H1 (cell line): ENCODE measurements around the gene BEAN1.

Experiments used
- CTCF ChIP-seq, 3 experiments: IDR thresholded peaks; 1 replicate in 2 of 3; 2 replicates in 1 of 3; pipeline versions ENCODE4 v1.5.1 to v1.6.1; 2011; ENCODE audit warnings: low read length in 3 of 3, mild to moderate bottlenecking in 3 of 3, inconsistent platforms in 2 of 3, low read depth in 1 of 3, moderate library complexity in 1 of 3; ENCODE audit not compliant: insufficient read depth in 1 of 3; ENCODE audit errors: control extremely low read depth in 1 of 3
- EP300 ChIP-seq, 2 experiments: IDR thresholded peaks; 1 replicate in 1 of 2; 2 replicates in 1 of 2; pipeline ENCODE4 v1.6.1; 2011 to 2012; ENCODE audit warnings: low read depth in 2 of 2, low read length in 2 of 2, mild to moderate bottlenecking in 2 of 2, borderline replicate concordance in 1 of 2, inconsistent platforms in 1 of 2, moderate library complexity in 1 of 2
- SRF ChIP-seq: IDR thresholded peaks from 2 replicates; pipeline ENCODE4 v1.6.1; 2011; ENCODE audit warnings: mild to moderate bottlenecking, low read depth, low read length, moderate library complexity

DNA sequence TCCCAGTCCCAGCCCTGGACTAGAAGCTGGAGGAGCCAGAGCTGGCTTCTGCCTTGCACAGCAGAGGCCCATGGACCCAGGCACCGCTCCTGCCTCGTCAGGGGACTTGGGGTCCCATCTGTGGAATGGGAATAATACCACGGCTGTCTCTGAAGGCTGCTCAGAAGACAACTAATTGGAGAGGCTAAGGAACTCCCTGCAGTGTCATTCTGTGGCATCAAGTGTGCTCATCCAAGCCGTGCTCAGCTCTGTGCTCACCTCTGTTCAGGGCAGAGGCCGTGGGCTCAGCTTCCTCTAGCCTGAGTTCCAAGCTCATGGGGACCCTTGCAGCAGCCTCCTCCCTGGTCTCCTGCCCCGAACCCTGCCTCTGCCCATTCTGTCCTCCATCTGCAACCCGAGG, 31.8 kb downstream of the BEAN1 start:
- TF ChIP-seq SRF (no peak), CTCF (IDR thresholded peaks at IDR 0.05; ENCODE audit: control extremely low read depth in 1 of 3, insufficient read depth in 1 of 3, low read depth in 1 of 3, low read length in 3 of 3) (no peak), EP300 (IDR thresholded peaks at IDR 0.05; ENCODE audit: borderline replicate concordance in 1 of 2, low read depth in 2 of 2, low read length in 2 of 2) (no peak)
